Ascending aorta (tissue), 2 donors: ENCODE data around the gene GLIPR1L2. TPM values are rescaled to one million over a fixed set of nuclear protein-coding genes. Genes with fewer than 3 reads are reported as not detected.

Experiments used
- DNase-seq, 2 donors: peaks; one replicate each; pipeline ENCODE4 v3.0.0-alpha.2; 2019; ENCODE audit warnings: low spot score in 2 of 2
- H3K27ac ChIP-seq, 2 donors: fragments of 200-600 bp; sonication (generic); one replicate each; pipeline ENCODE4 v1.5.1; 2016 to 2017; ENCODE audit warnings: mild to moderate bottlenecking in 1 of 2
- H3K27me3 ChIP-seq: fragments of 200-600 bp; sonication (generic); one replicate; pipeline ENCODE4 v1.5.1; 2017
- H3K36me3 ChIP-seq, 2 donors: fragments of 200-600 bp; sonication (generic); one replicate each; pipeline ENCODE4 v1.5.1; 2016
- H3K4me1 ChIP-seq, 2 donors: fragments of 200-600 bp; sonication (generic); one replicate each; pipeline ENCODE4 v1.5.1; 2016 to 2017; ENCODE audit warnings: mild to moderate bottlenecking in 1 of 2
- H3K4me3 ChIP-seq, 2 donors: fragments of 200-600 bp; sonication (generic); one replicate each; pipeline ENCODE4 v1.5.1; 2016 to 2017; ENCODE audit warnings: mild to moderate bottlenecking in 1 of 2
- H3K9me3 ChIP-seq, 2 donors: fragments of 200-600 bp; sonication (generic); one replicate each; pipeline ENCODE4 v1.5.1; 2016
- intact Hi-C: fragments of 100-400 bp; cut with DNase I; formaldehyde crosslinking; loops from one replicate; pipeline ENCODE4 v1.15.1; 2023
- total RNA-seq: library from RNA; depleted of rRNA; stranded (reverse); fragments of >200 nt; gene quantifications from one replicate; pipeline ENCODE4 v1.1.0, GENCODE V29; 2016
- TF ChIP-seq, protein P1 (sequence below), 3 experiments: fragments of 200-600 bp in 2 of 3; fragments of 450-650 bp in 1 of 3; sonication (generic) in 2 of 3; IDR thresholded peaks; one replicate each; pipeline ENCODE4 v1.5.1; 2016 to 2019; ENCODE audit warnings: antibody characterized with exemption in 3 of 3, mild to moderate bottlenecking in 1 of 3, moderate library complexity in 1 of 3

Gene GLIPR1L2
- total RNA-seq, 1 donor from 2014 or later, result not detected

- intact Hi-C loops, result loop anchor here (1.0 to 5.0 kb wide), 4 partner anchors 89 to 1282 kb away; partner anchors contain the start of genes GLIPR1L1, GLIPR1L2, OSBPL8 and ZDHHC17
- H3K27ac ChIP-seq, result peak within 1 kb of the TSS; percentile 88 to 90
- peak within 1 kb of the TSS; percentile 66 to 75 for H3K4me3 ChIP-seq
- peak; percentile 52 to 94 for DNase-seq
- H3K9me3 ChIP-seq, result no peaks in the 10 kb centered on the region
- peaks cover 5 to 14% of the 10 kb centered on the region in 2 donors for H3K4me1 ChIP-seq
- H3K27me3 ChIP-seq, result no peaks in the 10 kb centered on the region
- no peaks in the 10 kb centered on the region for H3K36me3 ChIP-seq
- TF ChIP-seq, protein P1, sequence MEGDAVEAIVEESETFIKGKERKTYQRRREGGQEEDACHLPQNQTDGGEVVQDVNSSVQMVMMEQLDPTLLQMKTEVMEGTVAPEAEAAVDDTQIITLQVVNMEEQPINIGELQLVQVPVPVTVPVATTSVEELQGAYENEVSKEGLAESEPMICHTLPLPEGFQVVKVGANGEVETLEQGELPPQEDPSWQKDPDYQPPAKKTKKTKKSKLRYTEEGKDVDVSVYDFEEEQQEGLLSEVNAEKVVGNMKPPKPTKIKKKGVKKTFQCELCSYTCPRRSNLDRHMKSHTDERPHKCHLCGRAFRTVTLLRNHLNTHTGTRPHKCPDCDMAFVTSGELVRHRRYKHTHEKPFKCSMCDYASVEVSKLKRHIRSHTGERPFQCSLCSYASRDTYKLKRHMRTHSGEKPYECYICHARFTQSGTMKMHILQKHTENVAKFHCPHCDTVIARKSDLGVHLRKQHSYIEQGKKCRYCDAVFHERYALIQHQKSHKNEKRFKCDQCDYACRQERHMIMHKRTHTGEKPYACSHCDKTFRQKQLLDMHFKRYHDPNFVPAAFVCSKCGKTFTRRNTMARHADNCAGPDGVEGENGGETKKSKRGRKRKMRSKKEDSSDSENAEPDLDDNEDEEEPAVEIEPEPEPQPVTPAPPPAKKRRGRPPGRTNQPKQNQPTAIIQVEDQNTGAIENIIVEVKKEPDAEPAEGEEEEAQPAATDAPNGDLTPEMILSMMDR (IDR thresholded peaks at IDR 0.05), result no peak
Measured at GRCh38 chr12:75480469-75480949, 89.6 kb downstream of the GLIPR1L2 start, which contains the start of gene GLIPR1. Gene GLIPR1 (plus strand): TSS chr12:75480755. CDS start chr12:75480881, 126 bp downstream.

DNA sequence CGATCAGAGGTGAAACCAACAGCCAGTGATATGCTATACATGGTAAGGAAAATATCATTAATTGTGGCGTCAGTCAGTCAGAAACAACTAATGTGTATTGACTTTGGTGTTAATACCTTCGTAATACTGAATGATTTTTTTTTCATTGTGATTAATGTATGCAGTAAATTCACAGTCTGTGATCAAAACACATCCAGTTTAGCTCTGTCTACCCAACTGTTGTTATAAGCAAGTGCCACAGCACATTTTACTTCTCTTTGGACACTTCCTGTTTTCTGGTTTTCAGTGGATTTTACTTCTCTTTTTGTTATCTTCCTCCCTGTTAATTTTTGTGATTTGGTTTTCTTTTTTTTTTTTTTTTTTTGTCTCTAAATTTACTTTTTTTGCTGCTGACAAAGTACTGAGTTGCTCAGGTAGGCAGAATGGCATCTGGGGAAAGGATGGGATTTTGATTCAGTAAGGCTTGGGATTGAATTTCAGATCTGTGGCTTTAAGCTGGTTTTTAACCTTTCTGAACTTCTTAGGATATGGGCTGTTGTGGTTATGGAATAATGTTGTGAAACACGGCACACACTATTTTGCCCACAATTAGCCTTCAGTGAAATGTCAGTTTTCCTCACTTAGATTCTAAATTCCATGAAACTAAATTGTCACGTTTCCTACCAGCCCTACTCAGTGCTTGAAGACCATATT, 90.3 kb downstream of the GLIPR1L2 start:
- Histone ChIP-seq H3K36me3 (no peaks in the 10 kb centered on the region), H3K4me1 (peaks cover 8 to 18% of the 10 kb centered on the region in 2 donors), H3K27ac (peak overlapping the region; percentile 88 to 90), H3K9me3 (no peaks in the 10 kb centered on the region), H3K27me3 (no peaks in the 10 kb centered on the region), H3K4me3 (peak overlapping the region; percentile 66 to 75)
- no peak for DNase-seq
- intact Hi-C loops, result loop anchor here (2.0 to 5.0 kb wide), 3 partner anchors 146 to 1281 kb away; partner anchors contain the start of genes GLIPR1L1, OSBPL8 and ZDHHC17
- TF ChIP-seq, protein P1 (IDR thresholded peaks at IDR 0.05), result no peak

DNA sequence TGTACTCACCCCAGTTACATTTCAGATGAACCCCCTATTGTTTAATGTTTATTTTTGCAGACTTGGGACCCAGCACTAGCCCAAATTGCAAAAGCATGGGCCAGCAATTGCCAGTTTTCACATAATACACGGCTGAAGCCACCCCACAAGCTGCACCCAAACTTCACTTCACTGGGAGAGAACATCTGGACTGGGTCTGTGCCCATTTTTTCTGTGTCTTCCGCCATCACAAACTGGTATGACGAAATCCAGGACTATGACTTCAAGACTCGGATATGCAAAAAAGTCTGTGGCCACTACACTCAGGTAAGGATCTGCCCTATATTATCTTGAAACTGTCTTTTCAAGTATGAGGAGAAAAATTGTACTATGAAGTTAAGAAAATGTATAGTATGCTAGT, 90.9 kb downstream of the GLIPR1L2 start:
- TF ChIP-seq, protein P1 (IDR thresholded peaks at IDR 0.05), result no peak
- H3K4me3 ChIP-seq, result peak overlapping the region; percentile 66 to 75
- H3K9me3 ChIP-seq, result no peaks in the 10 kb centered on the region
- no peak for DNase-seq
- H3K36me3 ChIP-seq, result no peaks in the 10 kb centered on the region
- peaks cover 8 to 24% of the 10 kb centered on the region in 2 donors for H3K4me1 ChIP-seq
- H3K27ac ChIP-seq, result peak overlapping the region; percentile 88 to 90
- no peaks in the 10 kb centered on the region for H3K27me3 ChIP-seq
- intact Hi-C loops, result loop anchor here (2.0 to 5.0 kb wide), 3 partner anchors 147 to 1281 kb away; partner anchors contain the start of genes GLIPR1L1, OSBPL8 and ZDHHC17

Other genes with a start within 250 kb of the GLIPR1L2 start
- gene KCNC2, start 181.2 kb upstream of the GLIPR1L2 start, total RNA-seq, result not detected
- gene CAPS2, start 60.8 kb upstream of the GLIPR1L2 start, total RNA-seq, result 11.0 TPM
- not detected for gene GLIPR1L1, start 56.4 kb upstream of the GLIPR1L2 start, total RNA-seq
- gene GLIPR1, start 89.7 kb downstream of the GLIPR1L2 start, total RNA-seq, result 43.9 TPM
- 23.9 TPM for gene KRR1, start 120.5 kb downstream of the GLIPR1L2 start, total RNA-seq